Fibroblast of skin of abdomen (primary cell): ENCODE data around the gene GPR68.
"Not testable (repeated sequence)": the region's sequence is repeated elsewhere in the genome, so short reads cannot be mapped to it uniquely, and the experiment has no call there.

Source experiments
- DNase-seq: peaks from one replicate; pipeline ENCODE4 v3.0.0-alpha.2; 2013

GPR68 gene

GRCh38 chr14:91228112-91229004 lies 16.1 kb downstream of the GPR68 start:
- DNase-seq, result peak; percentile 51

- no peak for DNase-seq
Observed at GRCh38 chr14:91227183-91227628, 17.3 kb downstream of the GPR68 start.

GRCh38 chr14:91226360-91226759 lies 18.1 kb downstream of the GPR68 start:
- not testable (repeated sequence) for DNase-seq

GRCh38 chr14:91225025-91225424 lies 19.5 kb downstream of the GPR68 start:
- no peak for DNase-seq

GRCh38 chr14:91223028-91223783 lies 21.3 kb downstream of the GPR68 start:
- DNase-seq, result no peak

- no peak for DNase-seq
Observed at GRCh38 chr14:91221270-91221669, 23.2 kb downstream of the GPR68 start.

GRCh38 chr14:91220581-91221000 lies 23.9 kb downstream of the GPR68 start:
- DNase-seq, result no peak

GRCh38 chr14:91219517-91220389 lies 24.8 kb downstream of the GPR68 start:
- no peak for DNase-seq

GRCh38 chr14:91218014-91218413 lies 26.5 kb downstream of the GPR68 start:
- DNase-seq, result no peak

GRCh38 chr14:91216731-91217226 lies 27.7 kb downstream of the GPR68 start:
- no peak for DNase-seq

GRCh38 chr14:91215381-91215780 lies 29.1 kb downstream of the GPR68 start:
- no peak for DNase-seq

GRCh38 chr14:91214306-91214705 lies 30.2 kb downstream of the GPR68 start:
- DNase-seq, result no peak

GRCh38 chr14:91211017-91211416 lies 33.5 kb downstream of the GPR68 start:
- no peak for DNase-seq

GRCh38 chr14:91207008-91207407 lies 37.5 kb downstream of the GPR68 start:
- no peak for DNase-seq

- DNase-seq, result no peak
Observed at GRCh38 chr14:91205459-91205858, 39.0 kb downstream of the GPR68 start.

- no peak for DNase-seq
Observed at GRCh38 chr14:91204657-91205056, 39.8 kb downstream of the GPR68 start.

GRCh38 chr14:91202234-91202974 lies 42.1 kb downstream of the GPR68 start:
- no peak for DNase-seq

GRCh38 chr14:91200802-91201201 lies 43.7 kb downstream of the GPR68 start:
- not testable (repeated sequence) for DNase-seq

GRCh38 chr14:91197631-91198030 lies 46.9 kb downstream of the GPR68 start:
- DNase-seq, result no peak

GRCh38 chr14:91195881-91196280 lies 48.6 kb downstream of the GPR68 start:
- no peak for DNase-seq

- no peak for DNase-seq
Observed at GRCh38 chr14:91193069-91193468, 51.4 kb downstream of the GPR68 start.

GRCh38 chr14:91190853-91191252 lies 53.7 kb downstream of the GPR68 start:
- DNase-seq, result no peak
